HepG2 (cell line): ENCODE measurements around the gene LRRC10. TPM values are rescaled to one million over a fixed set of nuclear protein-coding genes. Genes with fewer than 3 reads are reported as not detected.

Experiments
- CEBPG ChIP-seq: IDR thresholded peaks from 2 replicates; pipeline ENCODE4 v1.6.1; 2016
- CEBPZ ChIP-seq: IDR thresholded peaks from 2 replicates; pipeline ENCODE4 v1.6.1; 2012; ENCODE audit warnings: low read length, improper control_type of control experiment
- DR1 ChIP-seq: sonication (generic); formaldehyde crosslinking; IDR thresholded peaks from 2 replicates; pipeline ENCODE4 v1.8.0; 2021; ENCODE audit warnings: mild to moderate bottlenecking, missing genetic modification reagents, inconsistent platforms
- ELF4 ChIP-seq: sonication (generic); formaldehyde crosslinking; IDR thresholded peaks from 2 replicates; pipeline ENCODE4 v1.5.0; 2020; ENCODE audit warnings: missing genetic modification reagents, mild to moderate bottlenecking, moderate library complexity, borderline replicate concordance
- HDAC6 ChIP-seq: fragments of 200-600 bp; sonication (generic); IDR thresholded peaks from 2 replicates; pipeline ENCODE4 v1.7.0; 2017; ENCODE audit warnings: mild to moderate bottlenecking, antibody characterized with exemption, low read length, low read depth
- HNF1A ChIP-seq, 2 experiments: sonication (generic) in 1 of 2; formaldehyde crosslinking in 1 of 2; IDR thresholded peaks; 2 replicates each; pipeline versions ENCODE4 v1.4.0 to v1.6.1; 2016 to 2020; ENCODE audit warnings: borderline replicate concordance in 1 of 2, low read depth in 1 of 2, mild to moderate bottlenecking in 1 of 2, missing genetic modification reagents in 1 of 2
- KAT7 ChIP-seq: IDR thresholded peaks from 2 replicates; pipeline ENCODE4 v1.6.1; 2018; ENCODE audit warnings: borderline replicate concordance, missing compliant biosample characterization
- KDM2A ChIP-seq: sonication (generic); formaldehyde crosslinking; IDR thresholded peaks from 2 replicates; pipeline ENCODE4 v1.4.0; 2020; ENCODE audit warnings: low read depth, missing genetic modification reagents, borderline replicate concordance
- KLF6 ChIP-seq: IDR thresholded peaks from 2 replicates; pipeline ENCODE4 v1.8.0; 2016; ENCODE audit warnings: missing biosample characterization, missing genetic modification reagents
- NFATC3 ChIP-seq: sonication (generic); formaldehyde crosslinking; IDR thresholded peaks from 2 replicates; pipeline ENCODE4 v1.5.1; 2020; ENCODE audit warnings: mild to moderate bottlenecking, missing genetic modification reagents
- SP1 ChIP-seq, 2 experiments: fragments of 450-650 bp in 1 of 2; sonication (generic) in 1 of 2; formaldehyde crosslinking in 1 of 2; IDR thresholded peaks; 2 replicates each; pipeline versions ENCODE4 v1.4.0 to v1.6.1; 2016 to 2020; ENCODE audit warnings: missing genetic modification reagents in 1 of 2
- SP4 ChIP-seq: sonication (generic); formaldehyde crosslinking; IDR thresholded peaks from 2 replicates; pipeline ENCODE4 v1.8.1; 2023; ENCODE audit warnings: mild to moderate bottlenecking, missing genetic modification reagents
- ZBTB14 ChIP-seq: sonication (generic); formaldehyde crosslinking; IDR thresholded peaks from 2 replicates; pipeline ENCODE4 v1.4.0; 2020; ENCODE audit warnings: missing genetic modification reagents
- ZFAT ChIP-seq: sonication (generic); formaldehyde crosslinking; conservative IDR thresholded peaks from 2 replicates; pipeline ENCODE4 v1.8.1; 2023; ENCODE audit warnings: missing genetic modification reagents, inconsistent platforms
- ZNF354B ChIP-seq: sonication (generic); formaldehyde crosslinking; IDR thresholded peaks from 2 replicates; pipeline ENCODE4 v1.8.0; 2022; ENCODE audit warnings: mild to moderate bottlenecking, missing genetic modification reagents
- ZNF589 ChIP-seq: sonication (generic); formaldehyde crosslinking; conservative IDR thresholded peaks from 2 replicates; pipeline ENCODE4 v1.8.0; 2022; ENCODE audit warnings: mild to moderate bottlenecking, moderate library complexity, missing genetic modification reagents
- ZNF709 ChIP-seq: sonication (generic); formaldehyde crosslinking; IDR thresholded peaks from 2 replicates; pipeline ENCODE4 v1.5.0; 2020; ENCODE audit warnings: mild to moderate bottlenecking, missing genetic modification reagents
- ZNF878 ChIP-seq: sonication (generic); formaldehyde crosslinking; IDR thresholded peaks from 2 replicates; pipeline ENCODE4 v1.8.1; 2023; ENCODE audit warnings: mild to moderate bottlenecking, missing genetic modification reagents, moderate library complexity
- polyA plus RNA-seq, 8 experiments: library from polyadenylated mRNA; depleted of rRNA in 3 of 8; stranded (reverse) in 7 of 8; unstranded in 1 of 8; fragments of >200 nt; fragmentation: Illumina TruSeq in 4 of 8; extraction: Trizol in 4 of 8; gene quantifications; 2 replicates each; pipeline versions ENCODE4 v1.2.1 to v1.2.3, GENCODE V29; 2011 to 2016; ENCODE audit warnings: low read depth in 4 of 8, missing spikeins in 1 of 8, mixed read lengths in 1 of 8; ENCODE audit not compliant: insufficient read depth in 1 of 8
- total RNA-seq, 5 experiments: library from RNA; depleted of rRNA; stranded (reverse); fragments of >200 nt; fragmentation: Illumina TruSeq; extraction: Trizol; gene quantifications; 2 replicates each; pipeline ENCODE4 v1.2.3, GENCODE V29; 2016; ENCODE audit warnings: low read depth in 1 of 5

Gene LRRC10
- total and polyA plus RNA-seq, 2 of the 13 experiments (the other 11 are each of a cell fraction or from before 2014, with no cell fraction given), result not detected

- 0 out of 2 replicates have a peak, but pooled peaks have one; percentile 4 for TF ChIP-seq CEBPG (CRISPR knock-in tag)
- no peak for TF ChIP-seq ZNF589 (CRISPR knock-in tag)
- no peak for TF ChIP-seq ZNF354B (CRISPR knock-in tag)
- no peak for TF ChIP-seq ELF4 (CRISPR knock-in tag)
- TF ChIP-seq SP1 (IDR thresholded peaks at IDR 0.05), result no peak
- peak; percentile 82 for TF ChIP-seq SP1 (CRISPR knock-in tag; IDR thresholded peaks at IDR 0.05)
- TF ChIP-seq ZFAT, result 0 out of 2 replicates have a peak, but pooled peaks have one; percentile 62
- TF ChIP-seq CEBPZ, result no peak
- peak; percentile 67; the same call in 1 of the 2 replicates for TF ChIP-seq ZNF878
- peak; percentile 95; the same call in 1 of the 2 replicates for TF ChIP-seq KAT7 (CRISPR knock-in tag)
- TF ChIP-seq KDM2A, result peak; percentile 94
- TF ChIP-seq ZNF709 (CRISPR knock-in tag), result peak; percentile 94; the same call in 1 of the 2 replicates
- no peak for TF ChIP-seq HDAC6
- TF ChIP-seq KLF6 (CRISPR knock-in tag), result peak; percentile 92
- peak; percentile 92 for TF ChIP-seq SP4 (CRISPR knock-in tag)
- TF ChIP-seq HNF1A (IDR thresholded peaks at IDR 0.05; ENCODE audit: low read depth), result no peak
- TF ChIP-seq HNF1A (CRISPR knock-in tag; IDR thresholded peaks at IDR 0.05; ENCODE audit: borderline replicate concordance), result peak; percentile 48; the same call in 1 of the 2 replicates
- no peak for TF ChIP-seq NFATC3
- peak; percentile 81 for TF ChIP-seq DR1 (CRISPR knock-in tag)
- peak; percentile 50; the same call in 1 of the 2 replicates for TF ChIP-seq ZBTB14 (CRISPR knock-in tag)
Observed at GRCh38 chr12:69585189-69586062, 25.3 kb downstream of the LRRC10 start, which contains the start of gene CCT2 (continued).
